Measurements from ENCODE around the gene RALGAPB.

GRCh38 chr20:38589967-38590675 lies 117.5 kb downstream of the RALGAPB start:
- no peak for TF ChIP-seq CTCF (IDR thresholded peaks at IDR 0.05; ENCODE audit: borderline replicate concordance, extremely low read depth, low read length, poor library complexity, severe bottlenecking)
- TF ChIP-seq EZH2 (IDR thresholded peaks at IDR 0.05; ENCODE audit: borderline replicate concordance, low read depth, low read length, severe bottlenecking) = no peak

Data from DND-41 (cell line).